HG02981 (cell line): ENCODE data around the gene SLC4A5.

Experiments
- ATAC-seq: cut with Tn5 transposase; IDR thresholded peaks from one replicate; pipeline ENCODE4 v1.9.1; 2021; ENCODE audit warnings: mild to moderate bottlenecking, moderate library complexity; ENCODE audit not compliant: unreplicated experiment

The SLC4A5 gene

GRCh38 chr2:74317701-74318100 is 25.5 kb downstream of the SLC4A5 start:
- no peak for ATAC-seq

GRCh38 chr2:74316627-74317295 is 26.5 kb downstream of the SLC4A5 start:
- ATAC-seq, result no peak

- no peak for ATAC-seq
These were observed 29.1 kb downstream of the SLC4A5 start for GRCh38 chr2:74314107-74314506.

- no peak for ATAC-seq
These were observed 29.7 kb downstream of the SLC4A5 start for GRCh38 chr2:74313497-74313896.

- ATAC-seq, result no peak
These were observed 30.3 kb downstream of the SLC4A5 start for GRCh38 chr2:74312913-74313312.

- ATAC-seq, result no peak
These were observed 35.5 kb downstream of the SLC4A5 start for GRCh38 chr2:74307720-74308119.

GRCh38 chr2:74304332-74305148 is 38.7 kb downstream of the SLC4A5 start:
- no peak for ATAC-seq

- ATAC-seq, result no peak
These were observed 40.4 kb downstream of the SLC4A5 start for GRCh38 chr2:74302865-74303264.

GRCh38 chr2:74301262-74301661 is 42.0 kb downstream of the SLC4A5 start:
- no peak for ATAC-seq

- ATAC-seq, result no peak
These were observed 42.7 kb downstream of the SLC4A5 start for GRCh38 chr2:74300506-74300905.

GRCh38 chr2:74297950-74298349 is 45.3 kb downstream of the SLC4A5 start:
- no peak for ATAC-seq

GRCh38 chr2:74297391-74297790 is 45.8 kb downstream of the SLC4A5 start:
- ATAC-seq, result no peak

GRCh38 chr2:74293191-74293991 is 49.8 kb downstream of the SLC4A5 start:
- no peak for ATAC-seq

- no peak for ATAC-seq
These were observed 50.5 kb downstream of the SLC4A5 start for GRCh38 chr2:74292751-74293150.

- ATAC-seq, result no peak
These were observed 51.2 kb downstream of the SLC4A5 start for GRCh38 chr2:74291886-74292621.

GRCh38 chr2:74291218-74291544 is 52.0 kb downstream of the SLC4A5 start:
- ATAC-seq, result peak; percentile 18

- ATAC-seq, result peak; percentile 67
These were observed 52.6 kb downstream of the SLC4A5 start for GRCh38 chr2:74290466-74291217.

GRCh38 chr2:74290066-74290465 is 53.1 kb downstream of the SLC4A5 start:
- ATAC-seq, result no peak

- ATAC-seq, result no peak
These were observed 56.5 kb downstream of the SLC4A5 start for GRCh38 chr2:74286725-74287124.
